Endothelial cell (in vitro differentiated cells): ENCODE measurements around the gene MAP2. TPM values are rescaled to one million over a fixed set of nuclear protein-coding genes. Genes with fewer than 3 reads are reported as not detected.

Experiments
- DNase-seq: peaks from one replicate; pipeline ENCODE4 v3.0.0; 2021; ENCODE audit warnings: low spot score
- H3K27ac Mint-ChIP-seq: one replicate; pipeline ENCODE4 v1.8.0; 2021; ENCODE audit warnings: mixed read lengths, inconsistent platforms; ENCODE audit not compliant: unreplicated experiment
- H3K27me3 Mint-ChIP-seq: one replicate; pipeline ENCODE4 v1.8.0; 2021; ENCODE audit warnings: mild to moderate bottlenecking, moderate library complexity, mixed read lengths, inconsistent platforms; ENCODE audit not compliant: unreplicated experiment
- H3K36me3 Mint-ChIP-seq: one replicate; pipeline ENCODE4 v1.8.0; 2021; ENCODE audit warnings: mild to moderate bottlenecking, low read depth, mixed read lengths, inconsistent platforms; ENCODE audit not compliant: unreplicated experiment
- H3K4me1 Mint-ChIP-seq: one replicate; pipeline ENCODE4 v1.8.0; 2021; ENCODE audit warnings: mild to moderate bottlenecking, mixed read lengths, inconsistent platforms; ENCODE audit not compliant: unreplicated experiment
- H3K4me3 Mint-ChIP-seq: one replicate; pipeline ENCODE4 v1.8.0; 2021; ENCODE audit warnings: mild to moderate bottlenecking, mixed read lengths, inconsistent platforms; ENCODE audit not compliant: unreplicated experiment
- H3K9me3 Mint-ChIP-seq: one replicate; pipeline ENCODE4 v1.8.0; 2021; ENCODE audit warnings: mixed read lengths, inconsistent platforms; ENCODE audit not compliant: unreplicated experiment
- CTCF ChIP-seq: fragments of 200-600 bp; sonication (generic); IDR thresholded peaks from one replicate; pipeline ENCODE4 v1.5.0; 2021; ENCODE audit warnings: antibody characterized with exemption; ENCODE audit not compliant: unreplicated experiment
- total RNA-seq: library from RNA; stranded (reverse); fragmentation: NEBNext Ultra II Directional; extraction: Animal tissue kit (Norgen Biotek cat#: 25700); gene quantifications from one replicate; pipeline ENCODE4 v1.2.1, GENCODE V29; 2021; ENCODE audit not compliant: unreplicated experiment

The MAP2 gene
- total RNA-seq, 1 donor from 2014 or later, result 2.1 TPM

- H3K36me3 Mint-ChIP-seq, result no peaks in the 10 kb centered on the region
- H3K27me3 Mint-ChIP-seq, result no peaks in the 10 kb centered on the region
- no peak for TF ChIP-seq CTCF
- H3K9me3 Mint-ChIP-seq, result no peaks in the 10 kb centered on the region
- no peaks in the 10 kb centered on the region for H3K4me1 Mint-ChIP-seq
- no peak overlapping the region for H3K27ac Mint-ChIP-seq
- H3K4me3 Mint-ChIP-seq, result no peak overlapping the region
- DNase-seq, result no peak
These were observed 297.6 kb downstream of the MAP2 start for GRCh38 chr2:209721497-209721896.

DNA sequence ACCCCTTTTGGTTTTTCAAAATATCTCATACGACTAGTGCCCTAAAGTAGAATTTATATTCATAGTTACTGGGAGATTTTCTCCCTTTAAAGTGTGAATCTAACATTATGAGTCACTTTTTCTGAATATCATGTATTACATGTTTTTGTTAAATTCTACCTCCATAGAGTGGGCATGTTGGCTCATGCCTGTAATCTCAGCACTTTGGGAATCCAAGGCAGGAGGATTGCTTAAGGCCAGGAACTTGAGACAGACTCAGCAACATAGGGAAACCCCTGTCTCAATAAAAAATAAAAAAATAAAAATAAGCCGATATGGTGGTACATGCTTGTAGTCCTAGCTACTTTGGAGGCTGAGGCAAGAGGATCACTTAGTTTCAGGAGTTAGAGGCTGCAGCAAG lies 302.5 kb downstream of the MAP2 start:
- Mint-ChIP-seq H3K4me3 (no peak overlapping the region), H3K36me3 (no peaks in the 10 kb centered on the region), H3K27ac (no peak overlapping the region), H3K4me1 (no peaks in the 10 kb centered on the region), H3K9me3 (no peaks in the 10 kb centered on the region), H3K27me3 (no peaks in the 10 kb centered on the region)
- TF ChIP-seq CTCF, result no peak
- DNase-seq, result no peak

- DNase-seq, result no peak
- TF ChIP-seq CTCF, result no peak
- Mint-ChIP-seq H3K4me1 (no peaks in the 10 kb centered on the region), H3K36me3 (no peaks in the 10 kb centered on the region), H3K27ac (no peak overlapping the region), H3K27me3 (no peaks in the 10 kb centered on the region), H3K4me3 (no peak overlapping the region), H3K9me3 (no peaks in the 10 kb centered on the region)
These were observed 303.2 kb downstream of the MAP2 start for GRCh38 chr2:209727077-209727476.

DNA sequence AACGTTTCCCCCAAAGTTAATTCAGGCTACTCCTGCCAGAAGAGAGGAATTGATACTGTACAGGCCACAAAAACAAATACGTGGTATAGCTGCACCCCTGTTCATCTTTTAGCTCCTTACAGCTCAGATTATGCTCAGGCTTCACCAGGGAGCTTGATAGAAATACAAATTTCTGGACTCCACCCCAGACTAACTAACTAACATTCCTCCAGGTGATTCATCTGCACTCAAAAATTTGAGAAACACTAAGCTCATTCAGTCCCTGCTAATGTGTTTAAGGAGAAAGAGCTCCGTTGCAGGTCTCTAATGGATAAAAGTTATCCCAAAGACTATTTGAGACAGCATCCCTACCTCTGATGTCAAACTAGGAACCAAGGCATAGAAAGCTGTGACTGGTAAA lies 311.0 kb downstream of the MAP2 start:
- no peaks in the 10 kb centered on the region for H3K9me3 Mint-ChIP-seq
- H3K27ac Mint-ChIP-seq, result no peak overlapping the region
- no peaks in the 10 kb centered on the region for H3K27me3 Mint-ChIP-seq
- no peak for DNase-seq
- H3K4me3 Mint-ChIP-seq, result no peak overlapping the region
- no peak for TF ChIP-seq CTCF
- H3K4me1 Mint-ChIP-seq, result no peaks in the 10 kb centered on the region
- H3K36me3 Mint-ChIP-seq, result no peaks in the 10 kb centered on the region

DNA sequence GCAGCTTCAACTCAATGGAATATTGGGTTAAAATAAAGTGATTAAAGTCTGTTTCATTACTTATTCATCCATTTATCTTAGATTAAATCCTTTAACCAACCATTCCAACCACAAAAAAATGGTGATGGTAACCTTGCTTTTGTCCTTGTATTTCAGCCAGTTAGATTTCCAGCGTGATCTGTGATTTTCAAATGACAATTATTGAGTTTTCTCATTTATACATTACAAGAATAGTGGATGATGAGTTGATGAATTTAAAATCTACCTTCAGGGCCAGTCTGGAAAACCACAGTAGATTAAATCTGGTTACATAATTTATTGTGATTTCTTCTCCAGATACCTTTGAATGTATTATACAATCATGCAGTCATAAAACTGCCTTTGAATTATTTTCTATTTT lies 318.1 kb downstream of the MAP2 start:
- Mint-ChIP-seq H3K27me3 (no peaks in the 10 kb centered on the region), H3K9me3 (no peaks in the 10 kb centered on the region), H3K4me3 (no peak overlapping the region), H3K4me1 (no peaks in the 10 kb centered on the region), H3K36me3 (no peaks in the 10 kb centered on the region), H3K27ac (no peak overlapping the region)
- no peak for DNase-seq
- no peak for TF ChIP-seq CTCF
